Endothelial cell (in vitro differentiated cells): ENCODE data around the gene PTPN23. TPM values are rescaled to one million over a fixed set of nuclear protein-coding genes. Genes with fewer than 3 reads are reported as not detected.

Experiments
- DNase-seq: peaks from one replicate; pipeline ENCODE4 v3.0.0; 2021; ENCODE audit warnings: low spot score
- H3K27ac Mint-ChIP-seq: one replicate; pipeline ENCODE4 v1.8.0; 2021; ENCODE audit warnings: mixed read lengths, inconsistent platforms; ENCODE audit not compliant: unreplicated experiment
- H3K27me3 Mint-ChIP-seq: one replicate; pipeline ENCODE4 v1.8.0; 2021; ENCODE audit warnings: mild to moderate bottlenecking, moderate library complexity, mixed read lengths, inconsistent platforms; ENCODE audit not compliant: unreplicated experiment
- H3K36me3 Mint-ChIP-seq: one replicate; pipeline ENCODE4 v1.8.0; 2021; ENCODE audit warnings: mild to moderate bottlenecking, low read depth, mixed read lengths, inconsistent platforms; ENCODE audit not compliant: unreplicated experiment
- H3K4me1 Mint-ChIP-seq: one replicate; pipeline ENCODE4 v1.8.0; 2021; ENCODE audit warnings: mild to moderate bottlenecking, mixed read lengths, inconsistent platforms; ENCODE audit not compliant: unreplicated experiment
- H3K4me3 Mint-ChIP-seq: one replicate; pipeline ENCODE4 v1.8.0; 2021; ENCODE audit warnings: mild to moderate bottlenecking, mixed read lengths, inconsistent platforms; ENCODE audit not compliant: unreplicated experiment
- H3K9me3 Mint-ChIP-seq: one replicate; pipeline ENCODE4 v1.8.0; 2021; ENCODE audit warnings: mixed read lengths, inconsistent platforms; ENCODE audit not compliant: unreplicated experiment
- long read RNA-seq: library from polyadenylated mRNA; unstranded; transcript quantifications from one replicate; pipeline ENCODE4 v2.0.0, GENCODE V29; 2020; ENCODE audit not compliant: unreplicated experiment
- total RNA-seq: library from RNA; stranded (reverse); fragmentation: NEBNext Ultra II Directional; extraction: Animal tissue kit (Norgen Biotek cat#: 25700); gene quantifications from one replicate; pipeline ENCODE4 v1.2.1, GENCODE V29; 2021; ENCODE audit not compliant: unreplicated experiment
- TF ChIP-seq, protein P1 (sequence below): fragments of 200-600 bp; sonication (generic); IDR thresholded peaks from one replicate; pipeline ENCODE4 v1.5.0; 2021; ENCODE audit warnings: antibody characterized with exemption; ENCODE audit not compliant: unreplicated experiment

PTPN23 gene, protein sequence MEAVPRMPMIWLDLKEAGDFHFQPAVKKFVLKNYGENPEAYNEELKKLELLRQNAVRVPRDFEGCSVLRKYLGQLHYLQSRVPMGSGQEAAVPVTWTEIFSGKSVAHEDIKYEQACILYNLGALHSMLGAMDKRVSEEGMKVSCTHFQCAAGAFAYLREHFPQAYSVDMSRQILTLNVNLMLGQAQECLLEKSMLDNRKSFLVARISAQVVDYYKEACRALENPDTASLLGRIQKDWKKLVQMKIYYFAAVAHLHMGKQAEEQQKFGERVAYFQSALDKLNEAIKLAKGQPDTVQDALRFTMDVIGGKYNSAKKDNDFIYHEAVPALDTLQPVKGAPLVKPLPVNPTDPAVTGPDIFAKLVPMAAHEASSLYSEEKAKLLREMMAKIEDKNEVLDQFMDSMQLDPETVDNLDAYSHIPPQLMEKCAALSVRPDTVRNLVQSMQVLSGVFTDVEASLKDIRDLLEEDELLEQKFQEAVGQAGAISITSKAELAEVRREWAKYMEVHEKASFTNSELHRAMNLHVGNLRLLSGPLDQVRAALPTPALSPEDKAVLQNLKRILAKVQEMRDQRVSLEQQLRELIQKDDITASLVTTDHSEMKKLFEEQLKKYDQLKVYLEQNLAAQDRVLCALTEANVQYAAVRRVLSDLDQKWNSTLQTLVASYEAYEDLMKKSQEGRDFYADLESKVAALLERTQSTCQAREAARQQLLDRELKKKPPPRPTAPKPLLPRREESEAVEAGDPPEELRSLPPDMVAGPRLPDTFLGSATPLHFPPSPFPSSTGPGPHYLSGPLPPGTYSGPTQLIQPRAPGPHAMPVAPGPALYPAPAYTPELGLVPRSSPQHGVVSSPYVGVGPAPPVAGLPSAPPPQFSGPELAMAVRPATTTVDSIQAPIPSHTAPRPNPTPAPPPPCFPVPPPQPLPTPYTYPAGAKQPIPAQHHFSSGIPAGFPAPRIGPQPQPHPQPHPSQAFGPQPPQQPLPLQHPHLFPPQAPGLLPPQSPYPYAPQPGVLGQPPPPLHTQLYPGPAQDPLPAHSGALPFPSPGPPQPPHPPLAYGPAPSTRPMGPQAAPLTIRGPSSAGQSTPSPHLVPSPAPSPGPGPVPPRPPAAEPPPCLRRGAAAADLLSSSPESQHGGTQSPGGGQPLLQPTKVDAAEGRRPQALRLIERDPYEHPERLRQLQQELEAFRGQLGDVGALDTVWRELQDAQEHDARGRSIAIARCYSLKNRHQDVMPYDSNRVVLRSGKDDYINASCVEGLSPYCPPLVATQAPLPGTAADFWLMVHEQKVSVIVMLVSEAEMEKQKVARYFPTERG (N-terminal part only)
- total RNA-seq = 47.8 TPM
- long read RNA-seq, partial matches to known transcripts = 1 of 2 reads
- long read RNA-seq, other reads (novel, unspliced or antisense) = 0 of 2 reads

DNA sequence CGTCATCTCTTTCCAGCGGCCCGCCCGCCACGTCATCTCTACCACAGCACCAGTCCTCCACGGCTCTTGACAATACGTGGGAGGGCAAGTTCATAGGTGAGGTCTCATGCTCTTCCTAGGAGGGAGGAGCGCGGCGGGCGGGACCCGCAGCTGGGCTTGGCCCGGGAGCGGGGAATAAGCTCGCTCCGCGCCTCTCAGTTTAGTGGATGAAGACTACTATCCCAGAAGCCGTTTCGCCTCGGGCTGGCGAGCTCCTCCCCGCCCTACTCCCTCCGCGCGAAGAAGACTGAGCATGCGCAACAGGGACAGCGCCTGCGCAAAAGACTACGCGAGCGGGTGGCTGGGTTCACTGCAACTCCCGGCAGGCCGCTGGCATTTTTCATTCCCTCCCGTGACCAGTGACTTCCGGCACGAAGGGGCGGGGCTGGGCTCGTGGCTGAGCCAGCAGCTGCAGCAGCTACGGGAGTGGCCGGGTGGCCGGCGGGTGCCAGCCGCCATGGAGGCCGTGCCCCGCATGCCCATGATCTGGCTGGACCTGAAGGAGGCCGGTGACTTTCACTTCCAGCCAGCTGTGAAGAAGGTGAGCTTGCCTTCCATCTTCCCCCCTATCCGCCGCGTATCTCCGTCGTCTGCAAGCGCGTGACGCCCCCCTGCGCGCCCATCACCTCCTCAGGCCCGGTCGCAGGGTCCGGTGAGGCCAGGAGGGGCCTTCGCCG lies at the start of gene PTPN23:
Gene PTPN23 (plus strand): TSS at position 421 of the 716 bp plus-strand sequence. CDS start 76 bp downstream, at position 497.
- TF ChIP-seq, protein P1, sequence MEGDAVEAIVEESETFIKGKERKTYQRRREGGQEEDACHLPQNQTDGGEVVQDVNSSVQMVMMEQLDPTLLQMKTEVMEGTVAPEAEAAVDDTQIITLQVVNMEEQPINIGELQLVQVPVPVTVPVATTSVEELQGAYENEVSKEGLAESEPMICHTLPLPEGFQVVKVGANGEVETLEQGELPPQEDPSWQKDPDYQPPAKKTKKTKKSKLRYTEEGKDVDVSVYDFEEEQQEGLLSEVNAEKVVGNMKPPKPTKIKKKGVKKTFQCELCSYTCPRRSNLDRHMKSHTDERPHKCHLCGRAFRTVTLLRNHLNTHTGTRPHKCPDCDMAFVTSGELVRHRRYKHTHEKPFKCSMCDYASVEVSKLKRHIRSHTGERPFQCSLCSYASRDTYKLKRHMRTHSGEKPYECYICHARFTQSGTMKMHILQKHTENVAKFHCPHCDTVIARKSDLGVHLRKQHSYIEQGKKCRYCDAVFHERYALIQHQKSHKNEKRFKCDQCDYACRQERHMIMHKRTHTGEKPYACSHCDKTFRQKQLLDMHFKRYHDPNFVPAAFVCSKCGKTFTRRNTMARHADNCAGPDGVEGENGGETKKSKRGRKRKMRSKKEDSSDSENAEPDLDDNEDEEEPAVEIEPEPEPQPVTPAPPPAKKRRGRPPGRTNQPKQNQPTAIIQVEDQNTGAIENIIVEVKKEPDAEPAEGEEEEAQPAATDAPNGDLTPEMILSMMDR = no peak
- peak within 1 kb of the TSS; percentile 99 for H3K4me3 Mint-ChIP-seq
- no peaks in the 10 kb centered on the region for H3K9me3 Mint-ChIP-seq
- peaks cover 35% of the 10 kb centered on the region for H3K4me1 Mint-ChIP-seq
- peak within 1 kb of the TSS; percentile 98 for H3K27ac Mint-ChIP-seq
- DNase-seq = peak; percentile 99
- H3K36me3 Mint-ChIP-seq = peaks cover 15% of the 10 kb centered on the region
- peaks cover 6% of the 10 kb centered on the region for H3K27me3 Mint-ChIP-seq

GRCh38 chr3:47333907-47334306 lies 46.9 kb upstream of the PTPN23 start:
- H3K4me1 Mint-ChIP-seq = peaks cover 18% of the 10 kb centered on the region
- TF ChIP-seq, protein P1 = no peak
- H3K27me3 Mint-ChIP-seq = peaks cover 3% of the 10 kb centered on the region
- no peak overlapping the region for H3K4me3 Mint-ChIP-seq
- DNase-seq = no peak
- no peaks in the 10 kb centered on the region for H3K9me3 Mint-ChIP-seq
- no peak overlapping the region for H3K27ac Mint-ChIP-seq
- peaks cover 62% of the 10 kb centered on the region for H3K36me3 Mint-ChIP-seq

GRCh38 chr3:47337656-47338055 lies 43.2 kb upstream of the PTPN23 start:
- H3K4me1 Mint-ChIP-seq = peaks cover 18% of the 10 kb centered on the region
- no peak for DNase-seq
- TF ChIP-seq, protein P1 = no peak
- no peak overlapping the region for H3K4me3 Mint-ChIP-seq
- H3K27ac Mint-ChIP-seq = peak overlapping the region; percentile 55
- H3K36me3 Mint-ChIP-seq = peaks cover 67% of the 10 kb centered on the region
- H3K9me3 Mint-ChIP-seq = no peaks in the 10 kb centered on the region
- peaks cover 7% of the 10 kb centered on the region for H3K27me3 Mint-ChIP-seq

DNA sequence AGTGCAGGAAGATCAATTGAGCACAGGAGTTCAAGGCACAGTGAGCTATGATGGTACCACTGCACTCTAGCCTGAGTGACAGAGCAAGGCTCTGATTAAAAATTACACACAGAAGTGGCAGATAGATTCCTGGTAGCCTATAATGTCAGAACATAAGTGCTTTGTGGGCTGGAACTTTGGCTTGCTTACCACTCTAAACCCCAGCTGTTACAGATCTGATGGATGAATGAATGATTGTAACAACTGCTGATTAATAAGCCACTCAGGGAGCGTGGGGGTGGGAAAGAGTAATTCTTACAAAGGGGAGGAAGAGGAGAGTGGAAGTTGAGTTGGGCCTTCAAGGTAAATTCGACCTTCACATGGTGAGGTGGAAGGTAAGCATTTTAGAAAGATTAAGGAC lies 40.9 kb upstream of the PTPN23 start:
- Mint-ChIP-seq H3K4me1 (peaks cover 24% of the 10 kb centered on the region), H3K4me3 (no peak overlapping the region), H3K27me3 (peaks cover 7% of the 10 kb centered on the region), H3K27ac (no peak overlapping the region), H3K36me3 (peaks cover 59% of the 10 kb centered on the region), H3K9me3 (no peaks in the 10 kb centered on the region)
- DNase-seq = no peak
- TF ChIP-seq, protein P1 = no peak
